KOPT-K1 (cell line): ENCODE results near the gene IZUMO4.
A peak's percentile ranks its signal among the peaks of the same experiment; 100 is the strongest.

Source experiments
- H3K27ac ChIP-seq: fragments of 200-600 bp; sonication (generic); 2 replicates; pipeline ENCODE4 v1.5.1; 2016; ENCODE audit warnings: antibody characterized with exemption, mild to moderate bottlenecking, low read depth, low read length; ENCODE audit not compliant: poor library complexity, severe bottlenecking
- H3K36me3 ChIP-seq: fragments of 200-600 bp; sonication (generic); 2 replicates; pipeline ENCODE4 v1.5.1; 2017; ENCODE audit warnings: antibody characterized with exemption, mild to moderate bottlenecking, low read length, moderate library complexity; ENCODE audit not compliant: insufficient read depth
- H3K9me3 ChIP-seq: fragments of 200-600 bp; sonication (generic); 2 replicates; pipeline ENCODE4 v1.5.1; 2017; ENCODE audit warnings: antibody characterized with exemption, low read length, mild to moderate bottlenecking; ENCODE audit not compliant: insufficient read depth, poor library complexity, severe bottlenecking

Gene IZUMO4

DNA sequence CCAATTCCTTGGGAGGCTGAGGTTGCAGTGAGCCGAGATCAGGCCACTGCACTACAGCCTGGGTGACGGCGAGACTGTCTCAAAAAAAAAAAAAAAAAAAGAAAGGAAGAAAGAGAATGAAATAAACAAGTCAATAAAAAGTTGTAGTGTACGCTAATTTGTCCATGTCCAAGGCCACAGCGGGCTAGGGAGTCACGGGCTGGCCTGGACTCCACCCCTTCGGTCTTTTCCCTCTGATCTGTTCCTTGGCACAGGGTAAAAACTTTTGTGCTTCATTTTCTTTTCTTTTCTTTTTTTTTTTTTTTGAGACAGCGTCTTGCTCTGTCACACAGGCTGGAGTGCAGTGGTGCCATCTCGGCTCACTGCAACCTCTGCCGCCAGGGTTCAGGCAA, 26.3 kb upstream of the IZUMO4 start:
- no peaks in the 10 kb centered on the region for H3K9me3 ChIP-seq
- peaks cover 51% of the 10 kb centered on the region for H3K36me3 ChIP-seq
- H3K27ac ChIP-seq = no peak overlapping the region

DNA sequence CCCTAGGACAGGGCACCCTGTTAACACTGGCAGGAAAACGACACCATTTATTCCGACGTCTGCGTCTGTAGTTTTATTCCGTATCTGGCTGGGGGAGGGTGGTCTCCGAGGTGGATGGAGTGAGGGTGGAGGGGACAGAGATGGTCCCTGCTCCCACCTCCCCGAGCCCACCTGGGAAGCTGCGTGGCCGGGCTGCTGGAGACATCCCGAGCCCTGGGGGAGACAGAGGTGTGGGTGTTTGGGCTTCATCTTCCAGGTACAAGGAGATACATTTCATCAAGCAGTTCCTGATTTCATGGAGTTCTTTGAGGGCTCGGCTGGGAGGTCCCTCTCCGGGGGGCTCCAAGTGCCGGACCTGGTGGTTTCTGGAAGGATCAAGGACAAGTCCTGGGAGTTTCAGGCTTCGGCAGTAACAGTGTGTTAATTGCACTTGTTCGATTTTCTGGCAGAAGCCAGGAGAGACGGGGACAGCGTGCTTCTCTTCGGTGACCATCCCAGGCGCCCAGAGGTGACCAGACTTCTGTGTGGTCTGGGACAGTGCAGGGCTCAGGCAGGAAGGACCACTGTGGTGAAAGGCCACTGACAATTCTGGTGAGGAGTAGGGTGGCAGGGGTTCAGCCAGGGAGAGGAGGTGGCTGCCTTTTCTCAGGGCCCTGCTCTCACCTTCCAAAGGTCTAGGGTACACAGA, 25.6 kb upstream of the IZUMO4 start:
- Histone ChIP-seq H3K27ac (no peak overlapping the region), H3K36me3 (peaks cover 58% of the 10 kb centered on the region), H3K9me3 (no peaks in the 10 kb centered on the region)

DNA sequence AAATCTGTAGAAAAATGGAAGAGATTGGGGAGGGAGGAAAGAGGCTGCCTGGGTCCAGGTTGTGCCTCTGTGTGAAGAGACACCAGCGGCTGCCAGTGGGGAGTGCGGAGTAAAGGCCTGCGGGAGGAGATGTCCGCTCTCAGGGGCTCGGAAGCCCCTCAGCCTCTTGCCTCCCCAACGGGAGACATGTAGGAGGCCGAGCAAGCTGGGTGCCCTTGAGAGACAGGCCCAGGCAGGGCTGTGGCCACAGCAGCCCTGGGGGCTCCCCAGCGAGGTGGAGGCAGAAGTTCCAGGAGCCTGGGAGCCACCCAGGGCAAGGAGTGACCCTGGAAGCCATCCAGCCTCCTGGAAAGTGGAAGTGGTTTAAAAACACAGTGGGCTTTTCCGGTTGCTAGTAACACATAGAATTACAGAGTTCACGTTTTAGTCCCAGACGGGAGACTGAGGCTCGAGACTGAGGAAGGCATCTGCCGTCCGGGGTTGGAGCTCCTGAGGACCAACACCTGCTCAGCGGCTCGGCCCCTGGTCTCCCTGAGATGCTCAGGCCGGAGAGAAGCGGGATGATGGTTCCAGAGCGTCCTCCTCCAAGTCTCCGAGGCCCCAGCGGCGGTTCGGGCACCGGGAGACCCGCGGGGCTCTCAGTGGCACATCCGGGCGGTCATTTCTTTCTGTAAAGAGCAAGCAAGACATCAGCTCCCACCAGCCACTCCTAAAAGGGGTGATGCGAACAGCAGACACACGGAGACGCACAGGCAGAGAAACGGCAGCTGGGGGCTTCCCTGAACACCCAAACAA, 23.8 kb upstream of the IZUMO4 start:
- H3K36me3 ChIP-seq = peaks cover 76% of the 10 kb centered on the region
- H3K27ac ChIP-seq = no peak overlapping the region
- H3K9me3 ChIP-seq = no peaks in the 10 kb centered on the region

DNA sequence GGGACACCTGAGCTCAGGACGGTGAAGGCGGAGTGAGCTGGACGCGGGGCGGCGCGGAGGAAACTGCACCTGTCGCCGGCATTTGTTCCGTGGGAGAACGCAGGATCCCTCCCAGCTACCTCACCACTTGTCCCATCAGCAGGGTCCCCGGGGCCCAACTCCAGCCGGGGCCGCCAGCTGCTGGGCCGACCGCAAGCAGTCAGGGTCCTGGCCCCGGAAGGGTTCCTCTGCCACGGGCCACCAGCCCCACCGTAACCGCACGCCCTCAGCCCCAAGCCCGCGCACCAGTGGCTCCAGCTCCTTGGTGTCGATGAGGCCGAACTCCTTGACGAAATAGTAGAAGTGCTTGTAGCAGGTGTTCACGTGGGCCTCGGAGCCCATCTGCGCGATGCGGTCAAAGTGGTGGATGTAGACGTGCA, 20.2 kb upstream of the IZUMO4 start:
- H3K27ac ChIP-seq = no peak overlapping the region

DNA sequence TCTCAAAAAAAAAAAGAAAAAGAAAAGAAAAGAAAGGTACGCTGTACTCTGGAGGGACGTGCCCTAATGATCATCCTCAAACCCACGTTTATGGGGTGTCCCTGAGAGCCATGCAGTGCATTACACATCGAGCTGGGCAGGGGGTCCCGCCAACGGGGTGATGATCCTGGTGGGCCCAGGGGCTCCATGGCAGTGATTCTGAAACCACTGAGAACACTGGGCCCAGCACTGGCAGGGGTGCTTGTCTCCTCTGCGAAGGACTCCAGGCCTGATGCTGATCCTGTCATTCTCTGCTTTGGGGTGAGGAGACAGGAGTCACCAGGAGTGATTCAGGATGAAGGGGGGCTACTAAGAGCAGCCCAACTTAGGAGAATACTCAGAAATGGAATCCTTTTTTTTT, 19.3 kb upstream of the IZUMO4 start:
- H3K9me3 ChIP-seq = no peaks in the 10 kb centered on the region
- H3K36me3 ChIP-seq = peaks cover 84% of the 10 kb centered on the region
- no peak overlapping the region for H3K27ac ChIP-seq

More for the DNA sequence above, 20.2 kb upstream of the IZUMO4 start:
- Histone ChIP-seq H3K36me3 (peaks cover 92% of the 10 kb centered on the region), H3K9me3 (no peaks in the 10 kb centered on the region)

DNA sequence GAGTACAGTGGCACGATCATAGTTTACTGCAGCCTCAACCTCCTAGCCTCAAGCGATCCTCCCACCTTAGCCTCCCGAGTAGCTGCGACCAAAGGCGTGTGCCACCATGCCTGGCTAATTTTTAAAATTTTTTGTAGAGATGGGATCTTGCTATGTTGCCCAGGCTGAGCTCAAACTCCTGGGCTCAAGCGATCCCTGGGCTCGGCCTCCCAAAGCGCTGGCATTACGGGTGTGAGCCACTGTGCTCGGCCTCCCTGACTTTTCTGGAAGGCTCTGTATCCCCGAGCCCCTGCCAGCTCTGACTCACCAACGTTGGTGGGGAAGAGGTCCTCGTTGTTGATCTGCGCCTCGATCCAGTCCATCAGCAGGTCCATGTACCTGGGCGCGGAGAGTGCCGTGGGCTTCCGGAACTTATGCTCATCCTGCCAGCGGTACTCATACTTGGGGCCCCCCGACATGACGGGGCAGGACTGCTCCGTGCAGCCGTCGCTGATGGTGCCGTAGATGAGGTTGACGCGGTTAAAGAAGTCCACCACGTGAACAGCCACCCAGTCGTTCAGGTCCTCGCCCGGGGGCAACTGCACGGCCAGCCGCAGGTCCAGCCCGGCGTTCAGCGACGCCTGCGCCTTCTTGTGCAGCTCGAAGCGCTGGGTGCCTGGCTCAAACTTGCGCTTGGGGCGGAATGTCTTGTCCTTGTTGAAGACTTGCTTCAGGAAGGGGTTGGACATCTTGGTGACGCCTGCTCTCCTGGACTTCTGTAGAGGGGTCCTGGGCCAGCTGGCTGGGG, 18.7 kb upstream of the IZUMO4 start:
- Histone ChIP-seq H3K36me3 (peaks cover 77% of the 10 kb centered on the region), H3K9me3 (no peaks in the 10 kb centered on the region), H3K27ac (no peak overlapping the region)

DNA sequence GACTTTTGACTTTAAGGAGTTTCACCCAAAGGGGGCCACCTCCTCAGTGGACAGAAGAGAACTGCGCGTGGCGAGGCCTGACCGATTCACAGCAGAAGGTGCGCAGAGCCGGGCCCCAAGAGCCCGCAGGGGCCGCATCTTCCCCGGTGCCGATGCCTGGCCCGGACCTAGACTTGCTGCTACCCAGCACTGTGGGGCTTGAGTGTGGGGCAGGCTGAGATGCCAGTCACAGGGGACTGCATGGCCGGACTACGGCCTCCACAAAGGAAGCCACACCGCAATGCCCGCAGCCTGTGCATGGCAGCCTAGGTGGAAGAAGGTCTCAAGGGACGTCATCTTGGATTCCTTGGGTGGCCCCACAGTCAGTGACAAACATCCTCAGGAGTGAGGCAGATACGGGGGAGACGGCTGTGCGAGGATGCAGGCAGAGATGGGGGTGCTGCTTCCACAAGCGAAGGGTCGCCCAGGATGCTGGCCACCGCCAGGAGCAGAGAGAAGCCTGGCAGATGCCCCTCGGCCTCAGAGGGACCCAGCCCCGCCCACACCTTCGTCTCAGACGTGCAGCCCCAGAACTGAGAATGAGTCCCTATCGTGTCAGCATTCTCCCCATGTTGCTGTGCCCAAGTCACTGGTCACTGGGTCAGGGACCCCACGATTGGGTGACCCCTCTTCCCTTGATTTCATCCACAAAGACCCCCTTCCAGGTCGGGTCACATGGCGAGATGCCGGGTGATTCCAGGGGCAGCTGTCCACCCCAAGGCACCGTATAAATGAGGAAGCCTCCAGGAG, 17.4 kb upstream of the IZUMO4 start:
- Histone ChIP-seq H3K36me3 (peaks cover 65% of the 10 kb centered on the region), H3K9me3 (no peaks in the 10 kb centered on the region), H3K27ac (no peak overlapping the region)

DNA sequence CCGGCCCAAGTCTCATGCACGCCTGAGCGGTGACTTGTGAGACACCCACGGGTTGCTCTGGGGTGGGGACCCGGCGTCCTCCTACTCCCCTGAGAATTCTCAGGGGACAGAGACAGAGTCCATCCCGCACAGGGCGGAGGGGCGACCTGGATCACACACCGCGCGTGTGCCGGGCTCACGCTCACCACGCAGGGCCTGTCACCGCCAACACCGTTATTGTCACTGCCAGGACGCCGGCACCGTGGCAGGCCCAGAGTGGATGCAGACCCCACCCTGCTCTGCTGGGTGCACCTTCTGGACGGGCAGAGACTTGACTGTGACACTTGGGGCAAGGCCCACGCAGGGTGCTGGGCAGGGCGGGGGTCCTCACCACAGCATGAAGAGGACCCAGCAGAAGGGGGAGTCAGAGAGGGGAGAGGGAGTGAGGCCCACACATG, 16.8 kb upstream of the IZUMO4 start:
- H3K36me3 ChIP-seq = peaks cover 60% of the 10 kb centered on the region
- no peak overlapping the region for H3K27ac ChIP-seq
- H3K9me3 ChIP-seq = no peaks in the 10 kb centered on the region

DNA sequence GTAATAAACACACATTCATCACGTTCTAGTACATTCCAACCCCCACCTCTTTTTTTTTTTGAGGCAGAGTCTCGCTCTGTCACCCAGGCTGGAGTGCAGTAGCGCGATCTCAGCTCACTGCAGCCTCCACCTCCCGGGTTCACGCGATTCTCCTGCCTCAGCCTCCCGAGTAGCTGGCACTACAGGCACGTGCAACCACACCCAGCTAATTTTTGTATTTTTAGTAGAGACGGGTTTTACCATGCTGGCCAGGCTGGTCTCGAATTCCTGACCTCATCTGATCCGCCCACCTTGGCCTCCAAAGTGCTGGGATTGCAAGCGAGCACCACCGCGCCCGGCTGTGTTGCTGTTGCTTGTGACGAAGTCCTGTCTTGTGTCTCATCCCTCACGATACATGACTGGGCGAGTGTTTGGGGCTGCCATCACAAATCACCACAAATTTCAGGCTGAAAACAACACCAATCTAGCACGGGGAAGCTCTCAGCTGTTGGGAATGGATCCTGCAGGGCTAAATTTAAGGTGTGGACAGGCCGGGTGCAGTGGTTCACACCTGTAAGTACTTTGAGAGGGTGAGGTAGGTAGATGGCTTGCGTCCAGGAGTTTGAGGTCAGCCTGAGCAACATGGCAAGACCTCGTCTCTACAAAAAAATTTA, 16.3 kb upstream of the IZUMO4 start:
- no peak overlapping the region for H3K27ac ChIP-seq
- peaks cover 54% of the 10 kb centered on the region for H3K36me3 ChIP-seq
- H3K9me3 ChIP-seq = no peaks in the 10 kb centered on the region

DNA sequence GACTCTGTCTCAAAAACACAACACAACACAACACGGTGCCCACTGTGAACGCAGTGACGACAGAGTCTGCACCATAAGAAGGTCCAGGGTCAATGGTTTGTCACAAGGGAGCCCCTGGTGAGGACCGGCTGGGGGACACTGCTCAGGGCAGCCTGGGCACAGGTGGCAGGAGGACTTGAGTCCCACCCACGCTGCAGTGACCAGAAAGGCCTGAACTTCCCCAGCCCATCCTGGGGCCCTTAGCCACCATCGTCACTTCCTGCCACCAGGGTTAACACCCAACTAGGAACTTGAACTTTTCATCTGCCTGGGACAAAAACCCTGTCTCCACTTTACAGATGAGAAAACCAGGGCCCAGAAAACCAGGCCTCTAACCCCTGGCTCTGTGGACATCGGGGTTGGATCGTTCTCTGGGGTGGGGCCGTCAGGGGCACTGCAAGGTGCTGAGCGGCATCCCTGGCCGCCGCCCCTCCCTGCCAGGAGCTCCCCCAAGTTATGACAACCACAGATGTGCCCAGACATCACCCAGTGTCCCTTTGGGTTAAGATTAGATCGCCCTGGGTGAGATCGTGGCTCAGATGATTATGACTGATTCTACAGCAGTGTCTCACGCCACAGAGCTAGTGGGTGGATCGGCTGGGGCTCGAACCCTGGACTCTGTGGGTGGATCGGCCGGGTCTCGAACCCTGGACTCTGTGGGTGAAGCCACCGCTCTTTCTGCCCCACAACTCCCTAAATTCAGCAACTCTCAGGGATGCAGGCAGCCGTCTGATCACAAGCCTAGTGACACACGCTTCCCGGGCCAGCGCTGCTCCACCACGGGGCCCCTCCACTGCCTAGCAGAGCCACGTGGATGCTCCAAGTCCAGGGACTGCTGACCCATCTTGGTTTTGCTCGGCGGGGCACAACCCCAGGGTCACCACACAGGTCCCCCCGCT, 14.6 kb upstream of the IZUMO4 start:
- Histone ChIP-seq H3K9me3 (no peaks in the 10 kb centered on the region), H3K27ac (peak overlapping the region; percentile 86), H3K36me3 (peaks cover 38% of the 10 kb centered on the region)

DNA sequence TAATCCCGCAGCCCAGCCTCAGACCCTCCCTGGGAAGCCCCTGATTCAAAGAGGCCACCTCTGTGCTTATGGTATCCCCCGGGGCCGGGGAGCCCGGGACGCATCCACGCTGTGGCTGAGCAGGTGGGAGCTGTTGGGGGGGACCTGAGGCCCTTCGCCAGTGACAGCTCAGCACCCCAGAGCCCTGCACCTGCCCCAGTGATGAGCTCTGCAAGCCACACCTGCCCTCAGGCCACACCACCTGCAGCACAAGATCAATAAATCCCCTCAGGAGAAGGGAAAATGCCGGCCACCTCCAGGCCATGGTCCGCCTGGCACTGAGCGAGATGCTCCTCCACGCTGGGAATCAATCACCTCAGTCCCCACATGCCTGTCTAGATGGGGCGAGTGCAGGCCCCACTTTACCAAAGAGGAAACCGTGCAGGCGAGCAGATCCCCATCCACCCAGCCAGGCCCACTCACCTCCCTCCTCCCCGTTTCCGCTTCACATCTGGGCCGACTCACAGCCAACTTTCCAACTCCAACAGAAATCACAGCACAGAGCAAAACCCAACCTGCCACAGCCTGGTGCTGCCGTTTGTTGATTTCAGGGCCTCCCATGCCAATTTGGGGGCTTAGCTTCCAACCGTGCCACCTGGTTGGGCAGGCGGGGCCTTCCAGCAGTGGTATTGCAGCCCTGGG, 13.4 kb upstream of the IZUMO4 start:
- no peaks in the 10 kb centered on the region for H3K9me3 ChIP-seq
- peaks cover 26% of the 10 kb centered on the region for H3K36me3 ChIP-seq
- H3K27ac ChIP-seq = peak overlapping the region; percentile 86

DNA sequence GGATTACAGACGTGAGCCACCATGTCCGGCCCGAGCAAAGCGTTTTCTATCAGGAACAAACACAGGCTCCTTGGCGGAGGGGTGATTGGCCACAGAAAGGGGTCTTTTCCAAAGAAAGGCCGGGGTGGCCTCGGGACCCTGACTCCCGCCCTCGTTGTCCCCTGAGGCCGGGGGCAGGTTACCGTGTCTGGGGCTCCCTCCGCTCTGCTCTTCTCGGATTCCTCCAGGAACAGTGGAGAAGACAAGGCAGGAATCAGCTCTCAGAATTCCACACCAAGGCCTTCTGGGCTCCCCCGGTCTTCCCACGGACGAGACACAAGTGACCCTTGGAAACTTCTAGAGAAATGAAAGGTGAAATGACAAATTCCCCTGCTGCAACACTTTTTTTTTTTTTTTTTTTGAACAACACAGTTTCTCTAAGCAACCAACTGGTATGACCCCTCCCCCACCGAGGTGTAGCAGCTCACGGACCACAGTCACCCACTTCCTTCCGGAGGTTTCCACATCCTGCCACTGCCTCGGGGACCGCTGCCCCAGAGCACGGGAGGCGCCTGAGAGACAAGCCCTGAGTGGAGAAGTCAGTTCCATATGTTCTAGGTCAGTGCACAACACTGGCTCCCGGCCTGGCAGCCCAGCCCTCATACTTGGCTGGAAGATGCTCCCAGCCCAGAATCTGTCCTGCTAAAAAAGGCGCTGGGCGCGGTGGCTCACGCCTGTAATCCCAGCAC, 11.6 kb upstream of the IZUMO4 start:
- Histone ChIP-seq H3K27ac (peak overlapping the region; percentile 86), H3K36me3 (peaks cover 7% of the 10 kb centered on the region; the same call in 1 of the 2 replicates), H3K9me3 (no peaks in the 10 kb centered on the region)
